WTC11 (cell line): ENCODE data around the gene FGF18.

Experiments
- FOXK1 ChIP-seq: sonication (generic); formaldehyde crosslinking; IDR thresholded peaks from 2 replicates; pipeline ENCODE4 v1.8.0; 2022; ENCODE audit warnings: mild to moderate bottlenecking, moderate library complexity, missing genetic modification reagents
- TF ChIP-seq, protein P1 (sequence below): fragments of 200-600 bp; IDR thresholded peaks from 2 replicates; pipeline ENCODE4 v1.8.0; 2022; ENCODE audit warnings: antibody characterized with exemption
- TF ChIP-seq, protein P2 (sequence below): sonication (generic); formaldehyde crosslinking; IDR thresholded peaks from 2 replicates; pipeline ENCODE4 v1.8.0; 2023; ENCODE audit warnings: mild to moderate bottlenecking, missing genetic modification reagents

DNA sequence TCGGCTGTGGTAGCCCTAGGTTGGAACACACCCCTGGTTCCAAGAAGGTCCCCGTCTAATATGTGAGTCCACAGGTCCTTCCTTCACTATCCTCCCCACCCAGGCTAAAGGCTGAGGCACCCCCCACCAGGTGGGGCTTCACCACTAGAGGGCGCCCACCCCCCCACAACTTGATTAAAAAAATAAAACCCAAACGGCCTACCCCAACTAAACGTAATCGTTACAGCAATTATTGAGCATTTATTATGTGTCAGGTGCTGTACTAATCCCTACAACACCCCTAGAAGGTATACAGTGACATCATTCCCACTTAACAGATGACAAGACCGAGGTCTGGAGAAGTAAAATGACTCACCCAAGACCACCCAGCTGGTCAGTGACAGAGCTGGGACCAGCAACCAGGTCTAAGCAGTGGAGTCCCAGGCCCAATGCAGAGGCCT lies 65.0 kb downstream of the FGF18 start:
- TF ChIP-seq, protein P1, sequence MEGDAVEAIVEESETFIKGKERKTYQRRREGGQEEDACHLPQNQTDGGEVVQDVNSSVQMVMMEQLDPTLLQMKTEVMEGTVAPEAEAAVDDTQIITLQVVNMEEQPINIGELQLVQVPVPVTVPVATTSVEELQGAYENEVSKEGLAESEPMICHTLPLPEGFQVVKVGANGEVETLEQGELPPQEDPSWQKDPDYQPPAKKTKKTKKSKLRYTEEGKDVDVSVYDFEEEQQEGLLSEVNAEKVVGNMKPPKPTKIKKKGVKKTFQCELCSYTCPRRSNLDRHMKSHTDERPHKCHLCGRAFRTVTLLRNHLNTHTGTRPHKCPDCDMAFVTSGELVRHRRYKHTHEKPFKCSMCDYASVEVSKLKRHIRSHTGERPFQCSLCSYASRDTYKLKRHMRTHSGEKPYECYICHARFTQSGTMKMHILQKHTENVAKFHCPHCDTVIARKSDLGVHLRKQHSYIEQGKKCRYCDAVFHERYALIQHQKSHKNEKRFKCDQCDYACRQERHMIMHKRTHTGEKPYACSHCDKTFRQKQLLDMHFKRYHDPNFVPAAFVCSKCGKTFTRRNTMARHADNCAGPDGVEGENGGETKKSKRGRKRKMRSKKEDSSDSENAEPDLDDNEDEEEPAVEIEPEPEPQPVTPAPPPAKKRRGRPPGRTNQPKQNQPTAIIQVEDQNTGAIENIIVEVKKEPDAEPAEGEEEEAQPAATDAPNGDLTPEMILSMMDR = peak; percentile 73
- TF ChIP-seq FOXK1 = no peak
- TF ChIP-seq, protein P2, sequence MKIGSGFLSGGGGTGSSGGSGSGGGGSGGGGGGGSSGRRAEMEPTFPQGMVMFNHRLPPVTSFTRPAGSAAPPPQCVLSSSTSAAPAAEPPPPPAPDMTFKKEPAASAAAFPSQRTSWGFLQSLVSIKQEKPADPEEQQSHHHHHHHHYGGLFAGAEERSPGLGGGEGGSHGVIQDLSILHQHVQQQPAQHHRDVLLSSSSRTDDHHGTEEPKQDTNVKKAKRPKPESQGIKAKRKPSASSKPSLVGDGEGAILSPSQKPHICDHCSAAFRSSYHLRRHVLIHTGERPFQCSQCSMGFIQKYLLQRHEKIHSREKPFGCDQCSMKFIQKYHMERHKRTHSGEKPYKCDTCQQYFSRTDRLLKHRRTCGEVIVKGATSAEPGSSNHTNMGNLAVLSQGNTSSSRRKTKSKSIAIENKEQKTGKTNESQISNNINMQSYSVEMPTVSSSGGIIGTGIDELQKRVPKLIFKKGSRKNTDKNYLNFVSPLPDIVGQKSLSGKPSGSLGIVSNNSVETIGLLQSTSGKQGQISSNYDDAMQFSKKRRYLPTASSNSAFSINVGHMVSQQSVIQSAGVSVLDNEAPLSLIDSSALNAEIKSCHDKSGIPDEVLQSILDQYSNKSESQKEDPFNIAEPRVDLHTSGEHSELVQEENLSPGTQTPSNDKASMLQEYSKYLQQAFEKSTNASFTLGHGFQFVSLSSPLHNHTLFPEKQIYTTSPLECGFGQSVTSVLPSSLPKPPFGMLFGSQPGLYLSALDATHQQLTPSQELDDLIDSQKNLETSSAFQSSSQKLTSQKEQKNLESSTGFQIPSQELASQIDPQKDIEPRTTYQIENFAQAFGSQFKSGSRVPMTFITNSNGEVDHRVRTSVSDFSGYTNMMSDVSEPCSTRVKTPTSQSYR (CRISPR knock-in tag) = no peak
